ENCODE data around the gene MCF2L.

Gene MCF2L

GRCh38 chr13:113112893-113113845 is 144.2 kb downstream of the MCF2L start:
- no peak for TF ChIP-seq ZNF274 (IDR thresholded peaks at IDR 0.05; ENCODE audit: low read depth, low read length)
- H3K4me3 ChIP-seq (ENCODE audit: low read length) = no peak overlapping the region

- H3K4me3 ChIP-seq (ENCODE audit: low read length) = no peak overlapping the region
- no peak for TF ChIP-seq ZNF274 (IDR thresholded peaks at IDR 0.05; ENCODE audit: low read depth, low read length)
Measured at GRCh38 chr13:113113846-113114271, 144.8 kb downstream of the MCF2L start.

GRCh38 chr13:113114511-113115362 is 145.7 kb downstream of the MCF2L start:
- TF ChIP-seq ZNF274 (IDR thresholded peaks at IDR 0.05; ENCODE audit: low read depth, low read length) = no peak
- H3K4me3 ChIP-seq (ENCODE audit: low read length) = no peak overlapping the region

- no peak for TF ChIP-seq ZNF274 (IDR thresholded peaks at IDR 0.05; ENCODE audit: low read depth, low read length)
Measured at GRCh38 chr13:113115363-113116205, 146.6 kb downstream of the MCF2L start.

GRCh38 chr13:113116206-113116800 is 147.3 kb downstream of the MCF2L start:
- no peak overlapping the region for H3K4me3 ChIP-seq (ENCODE audit: low read length)
- no peak for TF ChIP-seq ZNF274 (IDR thresholded peaks at IDR 0.05; ENCODE audit: low read depth, low read length)

More at GRCh38 chr13:113115363-113116205, 146.6 kb downstream of the MCF2L start:
- no peak overlapping the region for H3K4me3 ChIP-seq (ENCODE audit: low read length)

- no peak for TF ChIP-seq ZNF274 (IDR thresholded peaks at IDR 0.05; ENCODE audit: low read depth, low read length)
Measured at GRCh38 chr13:113116871-113117271, 147.9 kb downstream of the MCF2L start.

GRCh38 chr13:113117335-113117872 is 148.4 kb downstream of the MCF2L start:
- TF ChIP-seq ZNF274 (IDR thresholded peaks at IDR 0.05; ENCODE audit: low read depth, low read length) = no peak
- no peak overlapping the region for H3K4me3 ChIP-seq (ENCODE audit: low read length)

More at GRCh38 chr13:113116871-113117271, 147.9 kb downstream of the MCF2L start:
- no peak overlapping the region for H3K4me3 ChIP-seq (ENCODE audit: low read length)

GRCh38 chr13:113117911-113118260 is 148.9 kb downstream of the MCF2L start:
- TF ChIP-seq ZNF274 (IDR thresholded peaks at IDR 0.05; ENCODE audit: low read depth, low read length) = no peak
- H3K4me3 ChIP-seq (ENCODE audit: low read length) = no peak overlapping the region

- no peak for TF ChIP-seq ZNF274 (IDR thresholded peaks at IDR 0.05; ENCODE audit: low read depth, low read length)
- H3K4me3 ChIP-seq (ENCODE audit: low read length) = no peak overlapping the region
Measured at GRCh38 chr13:113118261-113119021, 149.4 kb downstream of the MCF2L start.

- H3K4me3 ChIP-seq (ENCODE audit: low read length) = no peak overlapping the region
Measured at GRCh38 chr13:113119166-113119821, 150.3 kb downstream of the MCF2L start.

GRCh38 chr13:113119822-113120189 is 150.8 kb downstream of the MCF2L start:
- TF ChIP-seq ZNF274 (IDR thresholded peaks at IDR 0.05; ENCODE audit: low read depth, low read length) = no peak
- no peak overlapping the region for H3K4me3 ChIP-seq (ENCODE audit: low read length)

More at GRCh38 chr13:113119166-113119821, 150.3 kb downstream of the MCF2L start:
- no peak for TF ChIP-seq ZNF274 (IDR thresholded peaks at IDR 0.05; ENCODE audit: low read depth, low read length)
